HG03469 (cell line): ENCODE measurements around the gene SENP2.
"Not testable (repeated sequence)": the region's sequence is repeated elsewhere in the genome, so short reads cannot be mapped to it uniquely, and the experiment has no call there.

Experiments
- ATAC-seq: cut with Tn5 transposase; IDR thresholded peaks from one replicate; pipeline ENCODE4 v1.9.1; 2021; ENCODE audit warnings: mild to moderate bottlenecking, moderate library complexity, moderate number of reproducible peaks; ENCODE audit not compliant: unreplicated experiment

SENP2 gene

DNA sequence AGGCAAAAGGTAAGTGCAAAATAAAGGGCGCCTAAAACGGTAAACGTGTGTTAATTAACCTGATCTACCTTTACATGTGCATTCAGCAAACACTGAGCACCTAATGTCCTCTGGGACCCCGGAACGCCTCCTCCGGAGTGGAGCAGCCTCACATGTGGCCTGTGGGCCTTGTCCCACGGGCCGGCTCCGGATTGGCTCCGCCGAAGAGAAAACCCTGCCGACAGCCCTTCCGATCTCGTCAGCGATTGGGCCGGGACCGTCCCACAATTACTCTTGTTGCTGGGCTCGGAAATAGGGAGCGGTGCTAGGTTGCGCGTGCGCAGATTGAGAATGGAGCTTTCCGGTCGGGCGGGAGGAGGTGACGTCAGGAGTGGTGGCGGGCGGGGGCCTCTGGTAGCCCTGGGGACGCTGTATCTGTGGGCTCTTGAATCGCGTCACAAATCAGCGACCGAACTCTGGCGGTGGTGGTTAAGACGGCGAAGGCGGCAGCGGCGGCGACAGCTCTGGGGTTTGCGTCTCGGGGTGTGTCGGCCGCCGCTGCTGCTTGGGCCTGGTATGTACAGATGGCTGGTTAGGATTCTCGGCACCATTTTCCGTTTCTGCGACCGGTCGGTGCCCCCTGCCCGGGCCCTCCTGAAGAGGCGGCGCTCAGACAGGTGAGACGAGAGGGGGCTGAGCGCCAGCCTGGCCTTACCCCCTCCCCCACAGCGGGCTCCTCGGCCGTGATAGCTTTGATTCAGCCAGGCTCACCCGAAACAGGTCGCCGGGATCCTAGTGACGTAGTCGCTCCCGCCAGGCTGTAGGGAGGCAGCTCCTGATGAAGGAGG lies at the start of gene SENP2:
SENP2 (plus strand) TSS at position 437 of the 827 bp plus-strand sequence; CDS start at position 556, 119 bp downstream.
- ATAC-seq, result peak; percentile 92

- ATAC-seq, result peak; percentile 97
Measured at GRCh38 chr3:185537369-185537970, 48.6 kb upstream of the SENP2 start.

DNA sequence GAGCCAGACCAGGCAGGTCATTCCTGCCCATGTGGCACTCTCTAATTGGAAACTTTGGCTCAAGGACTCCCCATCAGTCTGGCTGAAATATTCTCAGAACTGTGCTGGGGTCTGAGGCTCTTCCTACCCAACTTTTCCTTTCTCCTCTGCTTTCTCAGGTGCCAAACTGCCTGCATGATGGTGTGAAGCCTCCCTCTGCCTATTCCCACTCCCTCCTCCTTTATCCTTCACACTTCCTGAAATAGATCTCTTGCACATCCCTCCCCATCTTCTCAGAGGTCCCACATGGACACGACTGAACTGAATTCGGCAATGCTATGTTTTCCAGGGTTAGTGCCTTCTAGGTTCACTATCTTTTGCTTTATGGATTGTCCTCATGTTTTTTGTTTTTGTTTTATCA lies 46.2 kb upstream of the SENP2 start:
- ATAC-seq, result no peak

GRCh38 chr3:185540695-185541094 lies 45.4 kb upstream of the SENP2 start:
- no peak for ATAC-seq

DNA sequence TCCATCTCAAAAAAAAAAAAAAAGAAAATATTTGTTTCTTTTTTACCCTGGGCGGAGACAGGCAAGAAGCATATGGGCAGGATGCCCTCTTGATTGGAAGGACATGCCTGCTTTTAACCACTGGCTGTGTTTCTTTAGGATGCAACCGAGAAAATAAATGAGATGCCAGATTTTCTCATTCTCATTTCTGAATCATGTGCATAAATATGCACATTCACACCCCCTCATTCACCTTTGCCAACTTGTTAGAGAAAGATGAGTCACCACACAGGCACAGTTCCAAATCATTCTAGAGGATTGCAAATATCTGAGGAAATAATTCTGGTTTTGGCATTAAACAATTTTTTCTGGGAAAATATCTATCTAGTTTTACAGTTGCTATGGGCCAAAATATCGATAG lies 37.0 kb upstream of the SENP2 start:
- ATAC-seq, result no peak

DNA sequence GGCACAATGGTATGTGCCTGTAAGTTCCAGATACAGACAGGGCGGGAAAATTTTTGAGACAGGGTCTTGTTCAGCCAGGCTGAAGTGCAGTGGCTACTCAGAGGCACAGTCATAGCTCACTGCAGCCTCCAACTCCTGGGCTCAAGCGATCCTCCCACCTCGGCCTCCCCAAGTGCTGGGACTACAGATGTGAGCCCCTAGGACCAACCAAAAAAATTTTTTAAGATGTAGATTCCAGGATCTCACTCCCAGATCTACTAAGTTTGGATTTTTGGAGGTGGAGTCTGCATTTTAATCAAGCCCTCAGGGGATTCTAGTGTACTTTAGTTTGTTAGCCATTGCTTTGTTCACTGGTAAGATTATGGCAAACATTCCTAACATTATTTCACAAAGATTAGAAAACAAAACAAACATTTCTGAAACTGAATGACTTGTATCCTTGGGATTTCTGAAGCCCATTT lies 36.4 kb upstream of the SENP2 start:
- ATAC-seq, result no peak

GRCh38 chr3:185552358-185552877 lies 33.7 kb upstream of the SENP2 start, which contains the start of gene LIPH:
TSS of gene LIPH (minus strand) at chr3:185552588. CDS start at chr3:185552471, 117 bp downstream.
- no peak for ATAC-seq

- no peak for ATAC-seq
Measured at GRCh38 chr3:185555101-185555501, 31.0 kb upstream of the SENP2 start.

GRCh38 chr3:185555860-185556347 lies 30.2 kb upstream of the SENP2 start:
- ATAC-seq, result no peak

DNA sequence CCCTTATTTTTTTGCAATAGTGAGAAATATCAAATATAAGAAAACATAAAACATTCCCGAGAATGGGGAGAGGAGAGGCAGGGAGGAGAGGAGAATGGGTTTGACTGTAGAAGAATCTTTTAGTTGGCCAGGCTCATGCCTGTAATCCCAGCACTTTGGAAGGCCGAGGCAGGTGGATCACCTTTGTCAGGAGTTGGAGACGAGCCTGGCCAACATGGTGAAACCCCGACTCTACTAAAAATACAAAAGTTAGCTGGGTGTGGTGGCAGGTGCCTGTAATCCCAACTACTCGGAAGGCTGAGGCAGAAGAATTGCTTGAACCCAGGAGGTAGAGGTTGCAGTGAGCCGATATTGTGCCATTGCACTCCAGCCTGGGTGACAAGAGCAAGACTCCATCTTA lies 29.5 kb upstream of the SENP2 start:
- ATAC-seq, result not testable (repeated sequence)

- ATAC-seq, result no peak
Measured at GRCh38 chr3:185558395-185558794, 27.7 kb upstream of the SENP2 start.

- ATAC-seq, result no peak
Measured at GRCh38 chr3:185559706-185560090, 26.4 kb upstream of the SENP2 start.

DNA sequence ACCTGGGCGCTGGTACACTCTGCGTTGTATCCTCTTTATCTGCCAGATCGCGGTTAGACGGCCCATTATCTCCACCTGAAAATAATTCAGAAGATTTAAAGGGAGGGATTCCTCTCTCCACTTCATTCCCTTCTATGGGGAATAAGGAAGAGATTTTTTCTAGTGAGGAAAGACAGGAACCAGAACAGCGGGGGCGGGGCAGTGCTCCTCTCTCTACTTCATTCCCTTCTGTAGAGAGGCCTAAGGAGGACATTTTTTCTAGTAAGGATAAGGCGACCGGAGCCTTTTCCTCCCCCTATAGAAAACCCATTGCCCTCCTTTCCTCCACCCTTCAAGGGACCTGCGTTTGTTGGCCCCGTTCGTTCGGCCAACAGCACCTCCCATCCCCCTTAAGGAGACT lies 25.4 kb upstream of the SENP2 start:
- ATAC-seq, result no peak

DNA sequence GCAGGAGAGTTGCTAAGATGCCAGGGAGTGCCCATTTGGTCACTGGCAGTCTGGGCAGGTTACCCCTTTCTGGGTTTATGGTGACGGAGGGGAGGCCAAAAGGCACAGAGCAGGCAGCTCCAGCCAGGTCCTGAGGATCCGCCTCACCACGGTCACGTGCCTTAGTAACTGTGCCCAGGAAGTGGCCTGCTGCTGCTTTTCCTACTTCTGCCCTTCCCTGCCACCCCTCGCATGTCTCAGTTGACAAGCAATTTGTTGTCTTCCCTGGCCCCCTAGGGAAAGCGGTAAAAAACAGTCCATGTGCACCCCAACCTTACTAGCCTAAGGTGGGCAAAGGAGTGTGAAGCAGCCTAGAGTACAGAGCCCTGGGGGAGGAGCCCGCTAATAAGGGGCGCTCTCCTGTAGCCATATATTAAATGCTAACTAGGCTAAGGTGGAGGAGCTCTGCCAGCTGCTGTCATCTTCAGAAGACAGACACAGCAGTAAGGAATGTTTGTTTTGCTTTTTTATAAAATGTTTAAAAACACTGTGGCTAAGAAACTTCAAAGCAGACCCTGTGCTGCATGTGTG lies 24.6 kb upstream of the SENP2 start:
- ATAC-seq, result no peak

DNA sequence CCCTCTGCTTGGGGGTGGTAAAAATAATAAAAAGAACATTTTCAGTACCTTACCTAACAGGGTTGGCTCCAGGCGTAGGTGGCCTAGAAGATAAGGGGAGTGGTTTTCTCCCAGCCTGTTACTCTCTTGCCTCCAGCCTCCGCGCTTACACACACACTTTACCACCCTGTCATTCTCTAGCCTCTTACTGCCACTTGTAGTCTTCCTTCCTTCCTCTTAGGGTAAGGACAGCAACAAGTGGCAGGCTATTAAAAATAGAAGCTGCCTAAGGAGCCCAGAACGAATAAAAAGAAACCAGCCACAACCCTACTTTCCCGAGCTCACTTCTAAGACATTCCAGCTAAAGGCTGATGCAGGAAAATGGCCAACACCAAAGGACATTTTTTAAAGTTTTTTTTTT lies 24.1 kb upstream of the SENP2 start:
- no peak for ATAC-seq

GRCh38 chr3:185572183-185572582 lies 13.9 kb upstream of the SENP2 start:
- ATAC-seq, result no peak

- not testable (repeated sequence) for ATAC-seq
Measured at GRCh38 chr3:185575108-185575869, 10.8 kb upstream of the SENP2 start.

DNA sequence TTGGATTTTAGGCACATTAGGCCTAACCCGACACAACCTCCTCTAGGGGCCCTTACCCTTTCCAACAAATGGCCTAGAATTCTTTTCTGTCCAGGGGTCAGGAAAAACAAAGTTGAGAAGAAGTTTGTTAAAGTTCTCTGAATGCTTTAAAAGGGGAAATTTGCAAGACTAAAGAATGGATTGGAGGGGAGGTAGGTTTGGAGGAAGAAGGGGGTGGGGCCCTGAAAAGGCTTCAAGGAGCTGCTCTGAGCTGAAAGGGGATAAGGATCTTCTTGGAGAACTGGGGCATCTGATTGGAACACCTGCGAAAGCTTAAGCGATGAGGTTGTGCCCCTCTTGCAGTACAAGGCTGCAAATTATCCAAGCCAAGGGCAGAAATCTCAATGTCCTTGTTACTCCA lies 3.9 kb upstream of the SENP2 start:
- no peak for ATAC-seq

DNA sequence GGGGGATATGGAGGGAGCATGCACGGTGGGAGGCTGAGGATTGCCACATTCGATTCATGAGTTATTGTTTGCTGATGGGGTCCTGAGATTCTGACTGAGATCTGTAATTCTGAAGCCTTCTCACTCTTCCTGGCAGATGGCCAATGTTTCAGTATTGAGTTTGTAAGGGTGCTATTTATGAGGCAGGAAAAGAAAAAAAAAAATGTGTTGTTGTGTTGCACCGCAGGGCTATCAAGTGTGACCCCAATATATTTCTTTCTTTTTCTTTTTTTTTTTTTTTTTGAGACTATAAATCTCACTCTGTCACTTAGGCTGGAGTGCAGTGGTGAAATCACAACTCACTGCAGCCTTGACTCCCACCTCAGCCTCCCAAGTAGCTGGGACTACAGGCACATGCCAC lies 3.2 kb upstream of the SENP2 start:
- no peak for ATAC-seq

DNA sequence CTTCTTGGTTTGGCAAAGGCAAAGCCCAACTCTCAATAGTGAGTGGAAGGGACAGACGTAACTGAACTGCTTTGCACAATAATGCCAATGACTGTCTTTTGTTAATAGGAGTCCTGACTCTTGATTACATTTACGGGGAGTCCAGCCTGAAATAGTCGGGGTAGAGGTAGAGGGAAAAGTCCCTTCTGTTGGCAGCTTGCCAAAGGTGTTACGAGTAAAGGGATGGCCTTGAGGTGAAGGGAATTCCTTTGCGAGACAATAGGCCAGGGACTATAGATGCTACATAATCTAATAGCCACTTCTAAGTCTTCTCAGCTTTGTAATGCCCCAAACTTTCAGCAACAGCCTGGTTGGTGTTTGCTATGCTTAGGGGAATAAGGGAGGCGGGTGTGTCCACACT lies 2.2 kb upstream of the SENP2 start:
- no peak for ATAC-seq

DNA sequence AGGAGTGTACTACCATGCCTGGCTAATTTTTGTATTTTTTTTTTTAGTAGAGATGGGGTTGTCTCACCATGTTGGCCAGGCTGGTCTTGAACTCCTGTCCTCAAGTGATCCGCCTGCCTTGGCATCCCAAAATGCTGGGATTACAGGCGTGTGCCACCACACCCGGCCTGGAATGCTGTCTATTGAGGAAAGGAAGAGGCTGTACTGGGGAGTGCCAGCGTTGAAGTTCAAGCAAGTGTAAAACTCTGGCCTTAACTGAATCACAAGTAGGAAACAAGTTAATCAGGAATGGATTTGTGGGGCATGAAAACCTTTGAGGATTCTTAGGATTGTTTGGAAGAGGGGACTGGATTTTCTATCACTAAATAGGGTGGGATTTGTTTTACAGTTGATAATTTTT lies 1.4 kb upstream of the SENP2 start:
- no peak for ATAC-seq
